GM18520 (cell line): Measurements from ENCODE around the gene RAVER2.

Source experiments
- ATAC-seq: cut with Tn5 transposase; IDR thresholded peaks from one replicate; pipeline ENCODE4 v1.9.1; 2021; ENCODE audit not compliant: unreplicated experiment

Gene RAVER2

GRCh38 chr1:64873576-64873975 is 128.7 kb downstream of the RAVER2 start:
- no peak for ATAC-seq

- no peak for ATAC-seq
These were observed 129.8 kb downstream of the RAVER2 start for GRCh38 chr1:64874666-64875065.

GRCh38 chr1:64875101-64875500 is 130.2 kb downstream of the RAVER2 start:
- no peak for ATAC-seq

- no peak for ATAC-seq
These were observed 130.7 kb downstream of the RAVER2 start for GRCh38 chr1:64875606-64876005.

- no peak for ATAC-seq
These were observed 132.3 kb downstream of the RAVER2 start for GRCh38 chr1:64877151-64877550.

- no peak for ATAC-seq
These were observed 132.7 kb downstream of the RAVER2 start for GRCh38 chr1:64877598-64877997.

- ATAC-seq, result no peak
These were observed 133.2 kb downstream of the RAVER2 start for GRCh38 chr1:64878090-64878489.

- ATAC-seq, result no peak
These were observed 134.2 kb downstream of the RAVER2 start for GRCh38 chr1:64878931-64879611.

- ATAC-seq, result no peak
These were observed 135.6 kb downstream of the RAVER2 start for GRCh38 chr1:64880449-64880848.

GRCh38 chr1:64881281-64881680 is 136.4 kb downstream of the RAVER2 start:
- no peak for ATAC-seq
